Neuronal stem cell (in vitro differentiated cells): ENCODE results near the gene NMD3.

Experiments
- DNase-seq: peaks from one replicate; pipeline ENCODE4 v3.0.0-alpha.2; 2013; ENCODE audit warnings: low spot score
- H2AFZ ChIP-seq: one replicate; pipeline ENCODE4 v1.6.1; 2013; ENCODE audit warnings: mild to moderate bottlenecking, low read length, inconsistent platforms
- H2AK5ac ChIP-seq: 2 replicates; pipeline ENCODE4 v1.6.1; 2013; ENCODE audit warnings: low read depth, mild to moderate bottlenecking, inconsistent platforms, low read length, moderate library complexity, mixed read lengths
- H2BK120ac ChIP-seq: 2 replicates; pipeline ENCODE4 v1.6.1; 2013; ENCODE audit warnings: low read depth, mild to moderate bottlenecking, inconsistent platforms, low read length, moderate library complexity, mixed read lengths
- H2BK12ac ChIP-seq: one replicate; pipeline ENCODE4 v1.6.1; 2013; ENCODE audit warnings: low read length, inconsistent platforms
- H2BK15ac ChIP-seq: 2 replicates; pipeline ENCODE4 v1.6.1; 2013; ENCODE audit warnings: mild to moderate bottlenecking, low read length, inconsistent platforms, mixed read lengths
- H2BK5ac ChIP-seq: one replicate; pipeline ENCODE4 v1.6.1; 2013; ENCODE audit warnings: inconsistent platforms, mild to moderate bottlenecking, low read length, moderate library complexity
- H3K14ac ChIP-seq: one replicate; pipeline ENCODE4 v1.6.1; 2013; ENCODE audit warnings: low read length, inconsistent platforms
- H3K18ac ChIP-seq: 2 replicates; pipeline ENCODE4 v1.6.1; 2013; ENCODE audit warnings: low read length, inconsistent platforms
- H3K23ac ChIP-seq: 2 replicates; pipeline ENCODE4 v1.6.1; 2013; ENCODE audit warnings: low read depth, mild to moderate bottlenecking, mixed read lengths, low read length, inconsistent platforms; ENCODE audit not compliant: poor library complexity
- H3K27ac ChIP-seq: replicated peaks from 3 replicates; pipeline ENCODE4 v1.5.1; 2013; ENCODE audit warnings: low read length, inconsistent platforms
- H3K27me3 ChIP-seq, 3 experiments: 2 replicates each; pipeline ENCODE4 v1.6.1; 2013; ENCODE audit warnings: low read length in 3 of 3, mild to moderate bottlenecking in 2 of 3, inconsistent platforms in 1 of 3, low read depth in 1 of 3, mixed read lengths in 1 of 3, moderate library complexity in 1 of 3; ENCODE audit not compliant: control insufficient read depth in 3 of 3, insufficient read depth in 3 of 3
- H3K36me3 ChIP-seq, 2 donors: replicated peaks in 1 of 2; 2 replicates each; pipeline ENCODE4 v1.6.1; 2013; ENCODE audit warnings: low read length in 2 of 2; ENCODE audit not compliant: control insufficient read depth in 2 of 2, insufficient read depth in 2 of 2
- H3K4ac ChIP-seq: 2 replicates; pipeline ENCODE4 v1.6.1; 2013; ENCODE audit warnings: inconsistent platforms, mild to moderate bottlenecking, low read length, moderate library complexity
- H3K4me1 ChIP-seq, 2 donors: 1 replicate in 1 of 2; 2 replicates in 1 of 2; pipeline ENCODE4 v1.6.1; 2013; ENCODE audit warnings: low read length in 2 of 2, low read depth in 1 of 2; ENCODE audit not compliant: control insufficient read depth in 2 of 2, insufficient read depth in 1 of 2
- H3K4me2 ChIP-seq: one replicate; pipeline ENCODE4 v1.6.1; 2013; ENCODE audit warnings: mild to moderate bottlenecking, low read length, inconsistent platforms; ENCODE audit not compliant: insufficient read depth, poor library complexity, severe bottlenecking
- H3K4me3 ChIP-seq, 2 donors: 2 replicates each; pipeline ENCODE4 v1.5.1; 2013; ENCODE audit warnings: low read length in 2 of 2, mild to moderate bottlenecking in 2 of 2, inconsistent platforms in 1 of 2, moderate library complexity in 1 of 2
- H3K79me1 ChIP-seq: one replicate; pipeline ENCODE4 v1.6.1; 2013; ENCODE audit warnings: low read depth, mild to moderate bottlenecking, inconsistent platforms, low read length, moderate library complexity
- H3K9ac ChIP-seq: one replicate; pipeline ENCODE4 v1.6.1; 2013; ENCODE audit warnings: mild to moderate bottlenecking, low read depth, low read length, inconsistent platforms; ENCODE audit not compliant: poor library complexity
- H3K9me3 ChIP-seq, 2 donors: replicated peaks in 1 of 2; 2 replicates each; pipeline versions ENCODE3 to v1.6.1; 2013; ENCODE audit warnings: low read length in 2 of 2, mild to moderate bottlenecking in 2 of 2, inconsistent platforms in 1 of 2, low read depth in 1 of 2, mixed read lengths in 1 of 2, moderate library complexity in 1 of 2; ENCODE audit not compliant: control insufficient read depth in 2 of 2, insufficient read depth in 1 of 2
- H4K8ac ChIP-seq: one replicate; pipeline ENCODE4 v1.6.1; 2013; ENCODE audit warnings: low read depth, mild to moderate bottlenecking, inconsistent platforms, low read length, moderate library complexity
- H4K91ac ChIP-seq: one replicate; pipeline ENCODE4 v1.6.1; 2013; ENCODE audit warnings: low read length, low read depth, mild to moderate bottlenecking, inconsistent platforms; ENCODE audit not compliant: poor library complexity
- WGBS, 2 donors: extraction: QIAGEN DNeasy Blood & Tissue Kit; methylation state at CpG; one replicate each; pipeline ENCODE4 v1.1.7; 2013; ENCODE audit warnings: missing lambda C conversion rate in 2 of 2, mixed read lengths in 1 of 2; ENCODE audit not compliant: insufficient read length in 2 of 2, insufficient replicate concordance in 1 of 2; ENCODE audit errors: extremely low coverage in 2 of 2; 5-methylcytosine and 5-hydroxymethylcytosine counted together

NMD3 gene

DNA sequence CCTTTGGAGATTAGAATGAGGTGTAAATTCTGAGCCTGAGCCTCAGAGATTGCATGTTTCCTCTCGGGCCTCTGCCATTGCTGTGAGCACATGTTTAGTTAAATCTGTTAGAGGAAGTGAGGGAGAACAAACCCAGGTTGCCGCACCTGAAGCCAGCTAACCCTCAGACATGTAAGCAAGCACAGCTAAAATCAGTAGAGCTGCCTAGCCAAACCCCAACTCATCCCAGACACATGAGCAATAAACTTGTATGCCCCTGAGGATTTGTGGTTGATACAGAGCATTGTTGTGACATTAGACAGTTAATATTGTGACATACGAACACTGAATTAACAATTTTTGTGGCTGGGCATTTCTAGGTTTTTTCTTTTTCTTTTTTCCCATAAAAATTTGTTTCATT lies 41.9 kb downstream of the NMD3 start:
- H3K14ac ChIP-seq, result no peak overlapping the region
- no peak overlapping the region for H2AFZ ChIP-seq
- H3K4me3 ChIP-seq, result no peak overlapping the region
- H3K18ac ChIP-seq, result no peak overlapping the region
- H2AK5ac ChIP-seq, result no peak overlapping the region
- H3K36me3 ChIP-seq, result peaks cover 0 to 7% of the 10 kb centered on the region in 2 donors
- H3K9ac ChIP-seq, result no peak overlapping the region
- no peak overlapping the region for H4K8ac ChIP-seq
- H3K9me3 ChIP-seq, result peaks cover 0 to 24% of the 10 kb centered on the region in 2 donors
- no peaks in the 10 kb centered on the region for H3K79me1 ChIP-seq
- H3K27ac ChIP-seq, result no peak overlapping the region
- no peak overlapping the region for H2BK120ac ChIP-seq
- H3K4ac ChIP-seq, result no peak overlapping the region
- DNase-seq, result no peak
- H3K27me3 ChIP-seq, result no peaks in the 10 kb centered on the region
- H2BK12ac ChIP-seq, result no peak overlapping the region
- no peaks in the 10 kb centered on the region for H3K4me1 ChIP-seq
- H2BK15ac ChIP-seq, result no peak overlapping the region
- no CpG with 5 or more reads among the region's 3 CpGs for WGBS, 2 donors
- no peak overlapping the region for H2BK5ac ChIP-seq
- no peak overlapping the region for H3K4me2 ChIP-seq
- no peak overlapping the region for H4K91ac ChIP-seq
- H3K23ac ChIP-seq, result no peak overlapping the region

DNA sequence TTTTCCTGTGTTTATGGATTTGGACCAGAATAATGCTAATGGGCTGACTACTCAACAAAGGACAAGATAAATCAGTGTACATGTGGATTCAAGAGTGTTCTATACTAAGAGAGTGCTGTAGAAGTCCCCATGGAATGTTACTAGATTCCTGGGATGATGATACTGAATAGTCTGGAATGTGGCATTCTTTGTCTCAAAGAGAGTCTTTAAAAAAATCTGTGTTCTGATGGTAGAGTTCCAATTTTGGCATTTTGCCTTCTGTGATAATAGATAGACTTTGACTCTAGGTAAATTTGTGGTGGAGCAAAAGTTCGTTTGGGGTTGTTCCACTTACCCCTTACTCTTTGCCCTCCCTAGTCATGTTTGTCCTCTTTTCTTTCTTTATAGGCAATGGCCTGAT lies 43.7 kb downstream of the NMD3 start:
- Histone ChIP-seq H4K91ac (no peak overlapping the region), H3K18ac (no peak overlapping the region), H3K36me3 (no peaks in the 10 kb centered on the region), H3K4me3 (no peak overlapping the region), H2BK5ac (no peak overlapping the region), H3K4me1 (no peaks in the 10 kb centered on the region), H3K4ac (no peak overlapping the region), H3K23ac (no peak overlapping the region), H3K9ac (no peak overlapping the region), H3K79me1 (no peaks in the 10 kb centered on the region), H2BK12ac (no peak overlapping the region), H4K8ac (no peak overlapping the region), H3K27ac (no peak overlapping the region), H3K14ac (no peak overlapping the region), H2BK15ac (no peak overlapping the region), H3K9me3 (peaks cover 0 to 24% of the 10 kb centered on the region in 2 donors), H2BK120ac (no peak overlapping the region), H3K4me2 (no peak overlapping the region), H2AK5ac (no peak overlapping the region), H3K27me3 (no peaks in the 10 kb centered on the region), H2AFZ (no peak overlapping the region)
- DNase-seq, result no peak
- WGBS, 2 donors, result no CpG with 5 or more reads among the region's 1 CpG

GRCh38 chr3:161265916-161266571 lies 44.9 kb downstream of the NMD3 start:
- H3K4me1 ChIP-seq, result no peaks in the 10 kb centered on the region
- DNase-seq, result no peak
- no peak overlapping the region for H3K23ac ChIP-seq
- H3K14ac ChIP-seq, result no peak overlapping the region
- no peak overlapping the region for H2AFZ ChIP-seq
- H3K4me2 ChIP-seq, result no peak overlapping the region
- H3K9me3 ChIP-seq, result peaks cover 0 to 21% of the 10 kb centered on the region in 2 donors
- no peak overlapping the region for H2BK120ac ChIP-seq
- no peak overlapping the region for H3K4me3 ChIP-seq
- H2BK5ac ChIP-seq, result no peak overlapping the region
- no CpG with 5 or more reads among the region's 5 CpGs for WGBS, 2 donors
- H4K8ac ChIP-seq, result no peak overlapping the region
- H3K79me1 ChIP-seq, result no peaks in the 10 kb centered on the region
- H3K27me3 ChIP-seq, result no peaks in the 10 kb centered on the region
- no peak overlapping the region for H2BK12ac ChIP-seq
- H2BK15ac ChIP-seq, result no peak overlapping the region
- no peaks in the 10 kb centered on the region for H3K36me3 ChIP-seq
- H3K4ac ChIP-seq, result no peak overlapping the region
- H4K91ac ChIP-seq, result no peak overlapping the region
- no peak overlapping the region for H2AK5ac ChIP-seq
- H3K9ac ChIP-seq, result no peak overlapping the region
- H3K18ac ChIP-seq, result no peak overlapping the region
- H3K27ac ChIP-seq, result no peak overlapping the region

DNA sequence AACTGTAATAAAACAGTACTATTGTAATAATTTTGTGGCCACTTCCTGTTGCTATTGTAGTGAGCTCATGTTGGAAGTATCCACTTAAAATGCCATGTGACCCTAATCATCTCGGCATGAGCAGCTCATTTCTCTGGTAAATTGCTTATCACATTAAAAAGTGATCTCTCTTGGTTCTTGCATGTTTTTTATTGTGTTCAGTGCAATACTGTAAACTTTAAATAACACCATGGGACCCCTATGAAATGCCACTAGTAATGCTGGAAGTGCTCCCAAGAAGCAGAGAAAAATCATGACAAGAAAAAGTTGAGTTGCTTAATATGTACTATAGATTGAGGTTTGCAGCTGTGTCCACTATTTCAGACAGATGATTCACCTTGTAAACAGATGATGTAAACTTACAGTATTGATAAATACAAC lies 45.6 kb downstream of the NMD3 start:
- Histone ChIP-seq H3K27me3 (no peaks in the 10 kb centered on the region), H3K18ac (no peak overlapping the region), H2BK12ac (no peak overlapping the region), H3K4me3 (no peak overlapping the region), H3K9me3 (peaks cover 0 to 19% of the 10 kb centered on the region in 2 donors), H3K36me3 (no peaks in the 10 kb centered on the region), H2AFZ (no peak overlapping the region), H2AK5ac (no peak overlapping the region), H3K27ac (no peak overlapping the region), H4K8ac (no peak overlapping the region), H2BK5ac (no peak overlapping the region), H3K9ac (no peak overlapping the region), H3K4ac (no peak overlapping the region), H4K91ac (no peak overlapping the region), H3K14ac (no peak overlapping the region), H3K79me1 (no peaks in the 10 kb centered on the region), H3K23ac (no peak overlapping the region), H3K4me1 (no peaks in the 10 kb centered on the region), H2BK15ac (no peak overlapping the region), H2BK120ac (no peak overlapping the region), H3K4me2 (no peak overlapping the region)
- no peak for DNase-seq
- no CpG with 5 or more reads among the region's 1 CpG for WGBS, 2 donors
